ENCODE data around the gene TBC1D5.
"Not testable (repeated sequence)": the region's sequence is repeated elsewhere in the genome, so short reads cannot be mapped to it uniquely, and the experiment has no call there.

GRCh38 chr3:17692846-17693669 is 49.4 kb downstream of the TBC1D5 start:
- TF ChIP-seq POLR2A (IDR thresholded peaks at IDR 0.05; ENCODE audit: low read length); GATA1 (IDR thresholded peaks at IDR 0.05; ENCODE audit: low read depth, low read length): not testable (repeated sequence)
